Right atrium auricular region (tissue), 2 donors: ENCODE measurements around the gene CCDC178. TPM values are rescaled to one million over a fixed set of nuclear protein-coding genes. Genes with fewer than 3 reads are reported as not detected.

Experiments
- DNase-seq: peaks from one replicate; pipeline ENCODE4 v3.0.0-alpha.2; 2019; ENCODE audit warnings: low spot score
- H3K27ac ChIP-seq, 2 donors: fragments of 200-600 bp; sonication (generic); 1 replicate in 1 of 2; 2 replicates in 1 of 2; pipeline ENCODE4 v1.5.1; 2016 to 2019
- H3K27me3 ChIP-seq, 2 donors: fragments of 200-600 bp; sonication (generic); one replicate each; pipeline versions ENCODE4 v1.5.1 to v1.6.0; 2017 to 2019
- H3K36me3 ChIP-seq: fragments of 200-600 bp; sonication (generic); one replicate; pipeline ENCODE4 v1.5.1; 2016
- H3K4me1 ChIP-seq, 2 donors: fragments of 200-600 bp; sonication (generic); one replicate each; pipeline versions ENCODE4 v1.5.1 to v1.6.0; 2017 to 2019
- H3K4me3 ChIP-seq, 2 donors: fragments of 200-600 bp; sonication (generic); 1 replicate in 1 of 2; 2 replicates in 1 of 2; pipeline ENCODE4 v1.5.1; 2017 to 2019; ENCODE audit warnings: mild to moderate bottlenecking in 1 of 2, moderate library complexity in 1 of 2
- H3K9me3 ChIP-seq, 2 donors: fragments of 200-600 bp; sonication (generic); one replicate each; pipeline ENCODE4 v1.5.1; 2019
- CTCF ChIP-seq, 2 donors: fragments of 200-600 bp; sonication (generic); IDR thresholded peaks; one replicate each; pipeline ENCODE4 v1.5.1; 2019; ENCODE audit warnings: antibody characterized with exemption in 2 of 2
- total RNA-seq, 2 donors: library from RNA; depleted of rRNA; stranded (reverse); fragments of >200 nt; gene quantifications; one replicate each; pipeline ENCODE4 v1.1.0, GENCODE V29; 2016

CCDC178 gene
- total RNA-seq, 2 donors from 2014 or later, result not detected

- H3K36me3 ChIP-seq, result no peaks in the 10 kb centered on the region
- peaks cover 0 to 12% of the 10 kb centered on the region in 2 donors for H3K9me3 ChIP-seq
- no peaks in the 10 kb centered on the region for H3K27me3 ChIP-seq
- DNase-seq, result no peak
- H3K4me1 ChIP-seq, result no peaks in the 10 kb centered on the region
- no peak overlapping the region for H3K27ac ChIP-seq
- H3K4me3 ChIP-seq, result no peak overlapping the region
- no peak for TF ChIP-seq CTCF (IDR thresholded peaks at IDR 0.05)
Measured at GRCh38 chr18:32893915-32894314, 546.6 kb downstream of the CCDC178 start.

- no peaks in the 10 kb centered on the region for H3K27me3 ChIP-seq
- H3K4me1 ChIP-seq, result no peaks in the 10 kb centered on the region
- no peaks in the 10 kb centered on the region for H3K36me3 ChIP-seq
- H3K27ac ChIP-seq, result no peak overlapping the region
- peaks cover 0 to 1% of the 10 kb centered on the region in 2 donors for H3K9me3 ChIP-seq
- DNase-seq, result no peak
- TF ChIP-seq CTCF (IDR thresholded peaks at IDR 0.05), result no peak
- H3K4me3 ChIP-seq, result no peak overlapping the region
Measured at GRCh38 chr18:32891797-32892196, 548.7 kb downstream of the CCDC178 start.

- no peak for DNase-seq
- H3K4me3 ChIP-seq, result no peak overlapping the region
- TF ChIP-seq CTCF (IDR thresholded peaks at IDR 0.05), result no peak
Measured at GRCh38 chr18:32891130-32891529, 549.4 kb downstream of the CCDC178 start.

GRCh38 chr18:32889615-32890593, 550.6 kb downstream of the CCDC178 start:
- Histone ChIP-seq H3K4me3 (no peak overlapping the region), H3K4me1 (no peaks in the 10 kb centered on the region), H3K36me3 (no peaks in the 10 kb centered on the region), H3K27me3 (no peaks in the 10 kb centered on the region), H3K27ac (no peak overlapping the region), H3K9me3 (no peaks in the 10 kb centered on the region)
- TF ChIP-seq CTCF (IDR thresholded peaks at IDR 0.05), result no peak
- DNase-seq, result no peak

More at GRCh38 chr18:32891130-32891529, 549.4 kb downstream of the CCDC178 start:
- Histone ChIP-seq H3K27me3 (no peaks in the 10 kb centered on the region), H3K9me3 (no peaks in the 10 kb centered on the region), H3K36me3 (no peaks in the 10 kb centered on the region), H3K4me1 (no peaks in the 10 kb centered on the region), H3K27ac (no peak overlapping the region)

GRCh38 chr18:32888306-32888705, 552.2 kb downstream of the CCDC178 start:
- Histone ChIP-seq H3K27ac (no peak overlapping the region), H3K36me3 (no peaks in the 10 kb centered on the region), H3K27me3 (no peaks in the 10 kb centered on the region), H3K4me3 (no peak overlapping the region), H3K9me3 (no peaks in the 10 kb centered on the region), H3K4me1 (no peaks in the 10 kb centered on the region)
- TF ChIP-seq CTCF (IDR thresholded peaks at IDR 0.05), result no peak
- no peak for DNase-seq

Other genes starting within 250 kb of the CCDC178 start
- 1 to 10 TPM; 2.6 to 4.8 TPM for gene ASXL3, start 137.5 kb upstream of the CCDC178 start, total RNA-seq